GM12873 (cell line): ENCODE results near the gene ASXL1.
A peak's percentile ranks its signal among the peaks of the same experiment; 100 is the strongest.

Experiments used
- CTCF ChIP-seq: IDR thresholded peaks from 2 replicates; pipeline ENCODE4 v1.5.1; 2012; ENCODE audit warnings: low read depth, mild to moderate bottlenecking, moderate library complexity, low read length, control low read depth; ENCODE audit not compliant: insufficient read depth; ENCODE audit errors: missing control alignments

The ASXL1 gene

GRCh38 chr20:32483351-32484224 is 125.5 kb downstream of the ASXL1 start:
- TF ChIP-seq CTCF, result no peak

DNA sequence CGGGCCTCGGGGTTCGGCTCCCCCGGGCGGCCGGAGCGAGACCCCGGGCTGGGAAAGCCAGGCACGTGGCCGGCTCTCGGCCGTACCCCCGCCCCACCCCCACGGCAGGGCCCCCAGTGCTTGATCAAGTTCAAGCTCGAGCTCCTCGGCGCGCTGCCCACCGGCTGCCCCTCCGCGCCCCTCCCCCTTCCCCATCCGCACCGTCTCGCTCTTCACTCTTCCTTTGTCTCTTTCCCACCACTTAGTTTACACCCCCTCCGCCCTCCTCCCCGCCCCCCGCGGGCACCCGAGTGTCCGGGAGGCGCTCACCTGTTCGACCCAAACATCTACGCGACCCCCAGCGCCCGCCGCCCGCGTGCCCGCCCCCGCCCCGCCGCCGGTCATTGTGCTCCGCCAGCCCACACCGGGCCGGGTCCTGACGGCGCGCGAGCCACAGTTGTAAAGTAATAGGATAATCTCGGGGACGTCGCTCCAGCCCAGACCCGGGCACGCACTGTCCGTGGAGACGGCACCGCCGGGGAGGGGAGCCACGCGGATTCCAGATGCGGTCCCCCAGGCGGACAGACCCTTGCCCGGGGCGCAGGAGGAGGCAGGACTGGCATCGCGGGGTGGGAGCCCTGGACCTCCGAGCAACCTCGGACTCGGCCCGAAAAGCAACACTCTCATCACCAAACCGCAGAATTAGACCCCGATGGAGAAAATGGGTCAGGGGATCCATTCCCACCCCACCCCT is 126.3 kb downstream of the ASXL1 start:
- TF ChIP-seq CTCF, result no peak

GRCh38 chr20:32484958-32485769 is 127.0 kb downstream of the ASXL1 start:
- TF ChIP-seq CTCF, result peak; percentile 76

- TF ChIP-seq CTCF, result no peak
Measured at GRCh38 chr20:32485770-32486478, 127.8 kb downstream of the ASXL1 start.

GRCh38 chr20:32487381-32487780 is 129.2 kb downstream of the ASXL1 start:
- no peak for TF ChIP-seq CTCF

GRCh38 chr20:32488066-32488838 is 130.1 kb downstream of the ASXL1 start:
- no peak for TF ChIP-seq CTCF
